ENCODE results near the gene STIP1. TPM values are rescaled to one million over a fixed set of nuclear protein-coding genes. Genes with fewer than 3 reads are reported as not detected.

The STIP1 gene
- total and polyA plus RNA-seq, 2 donors (not counting 3 experiments of a cell fraction or from before 2014, with no cell fraction given), result 117 to 226 TPM

- dilution Hi-C loops (cut with MboI; ENCODE audit: extremely low pct_ligation_motif_present, low sequenced_read_pairs), result no loop called here
- DNase-seq (ENCODE audit: low read depth, low spot score), result no peak
- no peak overlapping the region for H2AFZ ChIP-seq (ENCODE audit: low read depth, low read length)
- no peaks in the 10 kb centered on the region for H3K9me1 ChIP-seq (replicated peaks; ENCODE audit: control insufficient read depth, extremely low read depth, insufficient read depth, low read length)
- intact Hi-C loops (cut with micrococcal nuclease), result loop anchor here (1.0 kb wide), 1 partner anchor 15 kb away; the partner anchor contains the start of gene MACROD1
- H3K27ac ChIP-seq (ENCODE audit: insufficient read depth, low read depth, low read length), result no peak overlapping the region
- BruUV-seq (replicated peaks), result no TSS peak
- H4K20me1 ChIP-seq (replicated peaks; ENCODE audit: control insufficient read depth, extremely low read depth, insufficient read depth, low read length), result no peaks in the 10 kb centered on the region
- no peak overlapping the region for H3K9ac ChIP-seq (replicated peaks; ENCODE audit: extremely low read depth, insufficient read depth, low read length)
- H3K4me1 ChIP-seq (ENCODE audit: control insufficient read depth, extremely low read depth, insufficient read depth, low read length), result peaks cover 14% of the 10 kb centered on the region
- ChIA-PET POLR2A (interaction anchor here (0.7 to 1.6 kb wide), 2 partner anchors 14 to 15 kb away, joined by 5 to 6 read pairs; partner anchors contain the start of gene MACROD1), CTCF (interaction anchor here (0.7 to 2.4 kb wide), 6 partner anchors 11 to 124 kb away, joined by 3 to 5 read pairs (median 4); partner anchors contain the start of gene MACROD1)
- no peak overlapping the region for H3K4me3 ChIP-seq (replicated peaks in 1 of 3; ENCODE audit: insufficient read depth in 1 of 3, low read depth in 1 of 3, low read length in 3 of 3)
- FAIRE-seq, result no peak
- H3K9me3 ChIP-seq (replicated peaks; ENCODE audit: control insufficient read depth, insufficient read depth, low read length), result no peaks in the 10 kb centered on the region
- H3K27me3 ChIP-seq (ENCODE audit: control insufficient read depth in 2 of 2, insufficient read depth in 2 of 2, low read length in 2 of 2), result no peaks in the 10 kb centered on the region
- no peaks in the 10 kb centered on the region for H3K36me3 ChIP-seq (ENCODE audit: control insufficient read depth in 2 of 2, extremely low read depth in 1 of 2, insufficient read depth in 2 of 2, low read length in 2 of 2)
- no peak for TF ChIP-seq MYC (IDR thresholded peaks at IDR 0.05; ENCODE audit: low read depth, low read length)
- TF ChIP-seq JUN (IDR thresholded peaks at IDR 0.05; ENCODE audit: borderline replicate concordance, insufficient read depth, insufficient read length, low read depth), result no peak
- no peak for TF ChIP-seq FOS (IDR thresholded peaks at IDR 0.05; ENCODE audit: borderline replicate concordance, insufficient read depth, low read length)
- no peak for TF ChIP-seq CTCF (IDR thresholded peaks at IDR 0.05; ENCODE audit: extremely low read depth in 1 of 2, insufficient read depth in 1 of 2, low read depth in 1 of 2, low read length in 2 of 2)
- no peak for TF ChIP-seq POLR2A (IDR thresholded peaks at IDR 0.05; ENCODE audit: low read depth, low read length)
- no peak for TF ChIP-seq MAX (IDR thresholded peaks at IDR 0.05; ENCODE audit: insufficient read depth, insufficient read length)
- TF ChIP-seq GATA2 (IDR thresholded peaks at IDR 0.05; ENCODE audit: insufficient read depth, insufficient read length, low read depth, low read length), result no peak
- H3K79me2 ChIP-seq (ENCODE audit: control insufficient read depth, insufficient read depth, low read length), result peaks cover 17% of the 10 kb centered on the region
- H3K4me2 ChIP-seq (ENCODE audit: insufficient read depth, low read length), result no peak overlapping the region
Measured at GRCh38 chr11:64180891-64181290, 5.1 kb upstream of the STIP1 start.
